Parathyroid adenoma (tissue), 2 donors: ENCODE results near the gene ZNF138.

Source experiments
- H2AFZ ChIP-seq: fragments of 300-600 bp; sonication (generic); one replicate; pipeline ENCODE4 v1.7.0; 2017; ENCODE audit warnings: antibody characterized with exemption, mild to moderate bottlenecking
- H3K27ac ChIP-seq: fragments of 300-600 bp; sonication (generic); one replicate; pipeline ENCODE4 v1.7.0; 2017
- H3K27me3 ChIP-seq: fragments of 300-600 bp; sonication (generic); one replicate; pipeline ENCODE4 v1.7.0; 2017; ENCODE audit warnings: low read length; ENCODE audit not compliant: control insufficient read depth, insufficient read depth
- H3K36me3 ChIP-seq: fragments of 300-600 bp; sonication (generic); one replicate; pipeline ENCODE4 v1.7.0; 2017; ENCODE audit warnings: low read length; ENCODE audit not compliant: control insufficient read depth, insufficient read depth
- H3K4me1 ChIP-seq: fragments of 300-600 bp; sonication (generic); one replicate; pipeline ENCODE4 v1.7.0; 2017; ENCODE audit warnings: control low read depth
- H3K4me2 ChIP-seq: fragments of 300-600 bp; sonication (generic); one replicate; pipeline ENCODE4 v1.7.0; 2017; ENCODE audit warnings: low read length
- H3K4me3 ChIP-seq: fragments of 300-600 bp; sonication (generic); one replicate; pipeline ENCODE4 v1.7.0; 2017; ENCODE audit warnings: low read depth, low read length
- H3K79me2 ChIP-seq: fragments of 300-600 bp; sonication (generic); one replicate; pipeline ENCODE4 v1.7.0; 2017; ENCODE audit warnings: control low read depth
- H3K9ac ChIP-seq: fragments of 300-600 bp; sonication (generic); one replicate; pipeline ENCODE4 v1.7.0; 2017; ENCODE audit warnings: mild to moderate bottlenecking
- H3K9me3 ChIP-seq: fragments of 300-600 bp; sonication (generic); one replicate; pipeline ENCODE4 v1.7.0; 2017; ENCODE audit warnings: low read length; ENCODE audit not compliant: control insufficient read depth
- TF ChIP-seq, protein P1 (sequence below): fragments of 300-600 bp; sonication (generic); IDR thresholded peaks from one replicate; pipeline ENCODE4 v1.7.0; 2017; ENCODE audit warnings: antibody characterized with exemption, mild to moderate bottlenecking
- donor health status: primary hyperparathyroidism.

Gene ZNF138

GRCh38 chr7:64868499-64868898, 74.3 kb downstream of the ZNF138 start:
- H3K79me2 ChIP-seq = no peaks in the 10 kb centered on the region
- H3K27me3 ChIP-seq = no peaks in the 10 kb centered on the region
- H3K4me1 ChIP-seq = no peaks in the 10 kb centered on the region
- H3K36me3 ChIP-seq = no peaks in the 10 kb centered on the region
- TF ChIP-seq, protein P1, sequence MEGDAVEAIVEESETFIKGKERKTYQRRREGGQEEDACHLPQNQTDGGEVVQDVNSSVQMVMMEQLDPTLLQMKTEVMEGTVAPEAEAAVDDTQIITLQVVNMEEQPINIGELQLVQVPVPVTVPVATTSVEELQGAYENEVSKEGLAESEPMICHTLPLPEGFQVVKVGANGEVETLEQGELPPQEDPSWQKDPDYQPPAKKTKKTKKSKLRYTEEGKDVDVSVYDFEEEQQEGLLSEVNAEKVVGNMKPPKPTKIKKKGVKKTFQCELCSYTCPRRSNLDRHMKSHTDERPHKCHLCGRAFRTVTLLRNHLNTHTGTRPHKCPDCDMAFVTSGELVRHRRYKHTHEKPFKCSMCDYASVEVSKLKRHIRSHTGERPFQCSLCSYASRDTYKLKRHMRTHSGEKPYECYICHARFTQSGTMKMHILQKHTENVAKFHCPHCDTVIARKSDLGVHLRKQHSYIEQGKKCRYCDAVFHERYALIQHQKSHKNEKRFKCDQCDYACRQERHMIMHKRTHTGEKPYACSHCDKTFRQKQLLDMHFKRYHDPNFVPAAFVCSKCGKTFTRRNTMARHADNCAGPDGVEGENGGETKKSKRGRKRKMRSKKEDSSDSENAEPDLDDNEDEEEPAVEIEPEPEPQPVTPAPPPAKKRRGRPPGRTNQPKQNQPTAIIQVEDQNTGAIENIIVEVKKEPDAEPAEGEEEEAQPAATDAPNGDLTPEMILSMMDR = no peak
- no peak overlapping the region for H3K4me3 ChIP-seq
- H3K9me3 ChIP-seq = no peaks in the 10 kb centered on the region
- H3K4me2 ChIP-seq = no peak overlapping the region
- no peak overlapping the region for H3K9ac ChIP-seq
- H3K27ac ChIP-seq = no peak overlapping the region
- H2AFZ ChIP-seq = no peak overlapping the region

- Histone ChIP-seq H3K9me3 (no peaks in the 10 kb centered on the region), H3K27ac (no peak overlapping the region), H3K4me3 (no peak overlapping the region), H3K79me2 (no peaks in the 10 kb centered on the region), H3K36me3 (no peaks in the 10 kb centered on the region), H3K4me1 (no peaks in the 10 kb centered on the region), H3K9ac (no peak overlapping the region), H3K4me2 (no peak overlapping the region), H2AFZ (no peak overlapping the region), H3K27me3 (no peaks in the 10 kb centered on the region)
- TF ChIP-seq, protein P1 = no peak
These were observed 75.0 kb downstream of the ZNF138 start for GRCh38 chr7:64869121-64869725.

- Histone ChIP-seq H3K4me2 (no peak overlapping the region), H3K9ac (no peak overlapping the region), H3K27ac (no peak overlapping the region), H3K4me1 (no peaks in the 10 kb centered on the region), H3K4me3 (no peak overlapping the region), H3K36me3 (no peaks in the 10 kb centered on the region), H3K27me3 (no peaks in the 10 kb centered on the region), H3K79me2 (no peaks in the 10 kb centered on the region), H3K9me3 (no peaks in the 10 kb centered on the region), H2AFZ (no peak overlapping the region)
- TF ChIP-seq, protein P1 = no peak
These were observed 75.8 kb downstream of the ZNF138 start for GRCh38 chr7:64869912-64870562.

DNA sequence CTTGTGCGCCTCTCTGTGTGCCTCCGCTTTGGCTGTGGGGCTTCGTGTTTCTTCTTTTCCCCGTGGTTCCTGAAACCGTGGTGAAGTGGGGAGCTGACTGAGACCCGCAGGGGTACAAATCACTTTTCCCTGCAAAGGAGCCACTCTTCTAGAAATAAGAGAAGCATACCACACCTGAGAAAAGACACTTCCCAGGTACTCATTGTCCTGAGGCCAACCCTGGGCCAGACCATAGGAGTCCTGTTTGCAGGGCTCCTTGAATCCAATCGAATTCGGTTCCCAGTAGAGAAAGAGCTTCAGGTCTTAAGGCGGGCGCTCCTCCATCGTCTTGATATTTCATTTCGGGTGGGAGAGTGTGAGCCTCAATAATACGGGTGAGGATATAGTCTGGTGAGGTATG, 76.4 kb downstream of the ZNF138 start:
- Histone ChIP-seq H3K36me3 (no peaks in the 10 kb centered on the region), H3K4me2 (no peak overlapping the region), H3K4me3 (no peak overlapping the region), H3K9ac (no peak overlapping the region), H3K79me2 (no peaks in the 10 kb centered on the region), H3K9me3 (no peaks in the 10 kb centered on the region), H3K27ac (no peak overlapping the region), H3K27me3 (no peaks in the 10 kb centered on the region), H2AFZ (no peak overlapping the region), H3K4me1 (no peaks in the 10 kb centered on the region)
- TF ChIP-seq, protein P1 = no peak

DNA sequence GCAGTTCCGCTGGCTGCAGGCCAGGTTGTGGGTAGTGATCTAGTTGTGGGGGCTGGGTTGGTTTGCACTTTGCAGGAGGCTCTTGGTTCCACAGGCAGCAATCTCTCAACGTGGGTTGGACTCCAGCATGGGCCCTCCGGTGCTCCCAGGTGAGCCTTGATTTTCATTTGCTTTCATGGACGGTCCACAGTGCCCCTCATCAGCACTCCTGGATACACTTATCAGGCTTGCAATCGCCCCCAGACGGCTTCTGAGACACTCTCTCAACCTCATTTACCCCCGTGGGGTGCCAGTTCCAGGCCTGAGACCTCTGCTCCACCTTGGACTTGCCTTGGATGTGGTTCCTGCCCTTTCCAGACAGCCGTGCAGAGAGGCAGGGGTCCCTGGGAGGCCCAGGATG, 77.5 kb downstream of the ZNF138 start:
- Histone ChIP-seq H3K79me2 (no peaks in the 10 kb centered on the region), H3K4me2 (no peak overlapping the region), H3K27me3 (no peaks in the 10 kb centered on the region), H3K36me3 (no peaks in the 10 kb centered on the region), H3K9ac (no peak overlapping the region), H2AFZ (no peak overlapping the region), H3K27ac (no peak overlapping the region), H3K4me3 (no peak overlapping the region), H3K4me1 (no peaks in the 10 kb centered on the region), H3K9me3 (no peaks in the 10 kb centered on the region)
- TF ChIP-seq, protein P1 = no peak
